MCF 10A (cell line): ENCODE results near the gene AK9. TPM values are rescaled to one million over a fixed set of nuclear protein-coding genes. Genes with fewer than 3 reads are reported as not detected.

Source experiments
- BruUV-seq: library from RNA; stranded (reverse); fragments of 400-500 nt; replicated peaks from 2 replicates; lab custom pipeline; 2021; lab: Mats Ljungman, UMichigan
- CTCF ChIA-PET: fragments of 300-600 bp; sonication (Branson Sonifier 250); formaldehyde crosslinking; extraction: SDS; loops from one replicate; lab custom pipeline; 2021; ENCODE audit warnings: antibody characterized with exemption, inconsistent platforms; lab: Yijun Ruan, JAX
- POLR2A ChIA-PET: fragments of 300-600, 350-650 bp; sonication (Branson Sonifier 250); formaldehyde crosslinking; extraction: SDS; loops from one replicate; lab custom pipeline; 2020; ENCODE audit warnings: antibody characterized with exemption, inconsistent platforms; lab: Yijun Ruan, JAX
- DNase-seq: peaks from one replicate; pipeline ENCODE4 v3.0.0-alpha.2; 2018; ENCODE audit not compliant: unreplicated experiment
- H3K27ac Mint-ChIP-seq: one replicate; pipeline ENCODE4 v1.8.0; 2022; ENCODE audit warnings: mild to moderate bottlenecking, low read depth, mixed read lengths; ENCODE audit not compliant: unreplicated experiment
- H3K27me3 Mint-ChIP-seq: one replicate; pipeline ENCODE4 v1.8.0; 2022; ENCODE audit warnings: mixed read lengths; ENCODE audit not compliant: insufficient read depth, unreplicated experiment
- H3K36me3 Mint-ChIP-seq: one replicate; pipeline ENCODE4 v1.8.0; 2022; ENCODE audit warnings: mild to moderate bottlenecking, moderate library complexity, mixed read lengths; ENCODE audit not compliant: insufficient read depth, unreplicated experiment
- H3K4me1 Mint-ChIP-seq: one replicate; pipeline ENCODE4 v1.8.0; 2022; ENCODE audit warnings: mixed read lengths; ENCODE audit not compliant: insufficient read depth, unreplicated experiment
- H3K4me3 Mint-ChIP-seq: one replicate; pipeline ENCODE4 v1.8.0; 2022; ENCODE audit warnings: mild to moderate bottlenecking, moderate library complexity, mixed read lengths; ENCODE audit not compliant: unreplicated experiment
- H3K9me3 Mint-ChIP-seq: one replicate; pipeline ENCODE4 v1.8.0; 2022; ENCODE audit warnings: mixed read lengths; ENCODE audit not compliant: unreplicated experiment
- CTCF ChIP-seq: fragments of 200-600 bp; IDR thresholded peaks from one replicate; pipeline ENCODE4 v1.8.0; 2022; ENCODE audit warnings: antibody characterized with exemption, mild to moderate bottlenecking; ENCODE audit not compliant: unreplicated experiment
- intact Hi-C: fragments of 100-400 bp; cut with micrococcal nuclease; formaldehyde crosslinking; loops from 2 replicates; pipeline ENCODE4 v1.14.1; 2022
- total RNA-seq: library from RNA; stranded (reverse); gene quantifications from 2 replicates; pipeline ENCODE4 v1.2.3, GENCODE V29; 2022

The AK9 gene
- total RNA-seq, 1 experiment from 2014 or later, result 4.7 TPM

- TF ChIP-seq CTCF, result no peak
- no peaks in the 10 kb centered on the region for H3K36me3 Mint-ChIP-seq
- intact Hi-C loops, result no loop called here
- no peaks in the 10 kb centered on the region for H3K4me1 Mint-ChIP-seq
- no peak for DNase-seq
- BruUV-seq, result no TSS peak
- no peaks in the 10 kb centered on the region for H3K27me3 Mint-ChIP-seq
- H3K4me3 Mint-ChIP-seq, result no peak overlapping the region
- H3K9me3 Mint-ChIP-seq, result no peaks in the 10 kb centered on the region
- ChIA-PET POLR2A (no interaction called here), CTCF (no interaction called here)
- H3K27ac Mint-ChIP-seq, result no peak overlapping the region
Measured at GRCh38 chr6:109653264-109653663, 37.7 kb downstream of the AK9 start.

GRCh38 chr6:109644131-109644530 is 46.9 kb downstream of the AK9 start:
- no peak overlapping the region for H3K4me3 Mint-ChIP-seq
- peak; percentile 22 for DNase-seq
- ChIA-PET CTCF (no interaction called here), POLR2A (no interaction called here)
- peaks cover 5% of the 10 kb centered on the region for H3K4me1 Mint-ChIP-seq
- no peaks in the 10 kb centered on the region for H3K36me3 Mint-ChIP-seq
- H3K9me3 Mint-ChIP-seq, result peaks cover 7% of the 10 kb centered on the region
- no peaks in the 10 kb centered on the region for H3K27me3 Mint-ChIP-seq
- BruUV-seq, result no TSS peak
- TF ChIP-seq CTCF, result no peak
- no peak overlapping the region for H3K27ac Mint-ChIP-seq
- intact Hi-C loops, result no loop called here

GRCh38 chr6:109632405-109632804 is 58.6 kb downstream of the AK9 start:
- Mint-ChIP-seq H3K4me3 (no peak overlapping the region), H3K27ac (no peak overlapping the region), H3K9me3 (no peaks in the 10 kb centered on the region), H3K27me3 (no peaks in the 10 kb centered on the region), H3K36me3 (no peaks in the 10 kb centered on the region), H3K4me1 (no peaks in the 10 kb centered on the region)
- no peak for TF ChIP-seq CTCF
- CTCF ChIA-PET, result no interaction called here
- intact Hi-C loops, result no loop called here
- no TSS peak for BruUV-seq
- no peak for DNase-seq
- POLR2A ChIA-PET, result no interaction called here

GRCh38 chr6:109631403-109631802 is 59.6 kb downstream of the AK9 start:
- POLR2A ChIA-PET, result no interaction called here
- no TSS peak for BruUV-seq
- no peaks in the 10 kb centered on the region for H3K27me3 Mint-ChIP-seq
- H3K36me3 Mint-ChIP-seq, result no peaks in the 10 kb centered on the region
- no peak overlapping the region for H3K27ac Mint-ChIP-seq
- no peak for TF ChIP-seq CTCF
- DNase-seq, result no peak
- CTCF ChIA-PET, result interaction anchor here (0.6 kb wide), 1 partner anchor 10 kb away, joined by 3 read pairs; no protein-coding TSS in a partner anchor
- no peaks in the 10 kb centered on the region for H3K9me3 Mint-ChIP-seq
- intact Hi-C loops, result no loop called here
- H3K4me3 Mint-ChIP-seq, result no peak overlapping the region
- H3K4me1 Mint-ChIP-seq, result no peaks in the 10 kb centered on the region
